GM20000 (cell line): ENCODE results near the gene NACC2.

Experiments used
- DNase-seq: peaks from one replicate; pipeline ENCODE4 v3.0.0; 2012; ENCODE audit warnings: low spot score
- CTCF ChIP-seq: IDR thresholded peaks from 2 replicates; pipeline ENCODE4 v1.5.1; 2012; ENCODE audit warnings: mild to moderate bottlenecking, control low read depth; ENCODE audit errors: extremely low read depth, missing control alignments

The NACC2 gene

DNA sequence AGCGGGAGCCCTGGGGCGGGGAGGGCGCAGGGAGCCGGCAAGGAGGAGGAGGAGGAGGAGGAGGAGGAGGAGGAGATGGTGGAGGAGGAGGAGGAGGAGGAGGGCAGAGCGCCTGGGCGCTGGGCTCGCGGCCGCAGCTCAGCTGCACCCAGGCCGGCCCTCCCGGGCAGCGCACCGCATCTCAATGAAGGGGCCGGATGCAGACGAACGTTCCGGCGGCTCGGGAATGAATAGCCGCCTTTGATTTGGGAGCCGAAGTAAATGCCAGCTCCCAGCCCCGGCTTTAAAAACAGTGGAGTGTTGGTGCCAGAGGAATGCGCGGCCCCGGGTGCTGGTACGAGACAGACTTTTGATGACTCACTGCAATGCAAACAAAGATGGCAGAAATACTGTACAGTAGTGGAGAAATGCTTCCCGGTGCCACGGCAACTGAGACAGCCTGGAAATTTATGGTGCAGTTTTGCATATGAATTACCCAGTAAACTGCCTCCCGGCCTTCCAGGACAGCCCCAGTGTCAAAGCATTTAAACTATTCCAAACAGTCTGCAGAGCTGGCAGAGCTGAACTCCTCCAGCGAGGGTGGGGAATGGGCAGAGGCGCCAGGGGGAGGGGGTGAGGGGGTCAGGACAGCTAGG, 43.1 kb downstream of the NACC2 start:
- DNase-seq, result peak; percentile 29

GRCh38 chr9:136051453-136051836, 43.6 kb downstream of the NACC2 start:
- no peak for TF ChIP-seq CTCF
- DNase-seq, result peak; percentile 37

More for the DNA sequence above, 43.1 kb downstream of the NACC2 start:
- no peak for TF ChIP-seq CTCF

DNA sequence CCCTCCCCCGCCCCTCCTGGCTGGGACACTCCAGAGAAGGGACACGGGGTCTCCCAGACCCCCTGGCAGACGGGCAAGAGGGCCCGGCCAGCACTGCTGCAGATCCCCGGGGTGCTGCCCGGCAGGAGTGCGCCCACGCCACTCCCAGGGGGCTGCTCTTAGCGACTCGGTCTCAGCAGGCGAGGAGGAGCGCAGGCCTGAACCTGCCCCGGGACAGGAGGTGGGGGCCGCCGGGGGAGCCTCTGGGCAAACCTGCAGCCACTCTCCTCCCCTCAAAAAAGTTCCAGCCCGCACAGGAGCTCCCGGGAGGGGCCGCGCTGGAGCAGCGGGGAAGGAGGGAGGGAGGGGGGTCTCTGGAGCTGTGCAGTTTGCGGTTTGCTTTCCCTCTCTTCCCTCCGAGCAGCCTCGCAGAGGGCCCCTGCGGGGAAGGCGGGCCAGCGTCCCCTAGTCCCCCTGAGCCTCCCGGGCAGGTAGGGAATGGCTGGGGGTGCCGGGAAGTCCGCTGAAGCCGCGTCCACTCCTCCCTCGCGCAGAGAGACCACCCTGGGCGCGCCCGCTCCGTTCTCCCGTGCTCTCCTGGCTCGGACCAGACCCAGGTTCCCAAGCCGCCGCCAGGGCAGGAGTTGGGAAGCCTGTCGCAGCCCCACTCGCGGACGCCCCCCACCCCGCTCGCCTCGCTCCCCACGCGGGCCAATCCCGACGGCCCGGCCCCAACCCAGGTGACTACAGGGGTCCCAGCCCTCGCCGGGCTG, 44.2 kb downstream of the NACC2 start:
- peak; percentile 49 for DNase-seq
- no peak for TF ChIP-seq CTCF

- no peak for DNase-seq
- TF ChIP-seq CTCF, result no peak
Observed at GRCh38 chr9:136050266-136050700, 44.8 kb downstream of the NACC2 start.

DNA sequence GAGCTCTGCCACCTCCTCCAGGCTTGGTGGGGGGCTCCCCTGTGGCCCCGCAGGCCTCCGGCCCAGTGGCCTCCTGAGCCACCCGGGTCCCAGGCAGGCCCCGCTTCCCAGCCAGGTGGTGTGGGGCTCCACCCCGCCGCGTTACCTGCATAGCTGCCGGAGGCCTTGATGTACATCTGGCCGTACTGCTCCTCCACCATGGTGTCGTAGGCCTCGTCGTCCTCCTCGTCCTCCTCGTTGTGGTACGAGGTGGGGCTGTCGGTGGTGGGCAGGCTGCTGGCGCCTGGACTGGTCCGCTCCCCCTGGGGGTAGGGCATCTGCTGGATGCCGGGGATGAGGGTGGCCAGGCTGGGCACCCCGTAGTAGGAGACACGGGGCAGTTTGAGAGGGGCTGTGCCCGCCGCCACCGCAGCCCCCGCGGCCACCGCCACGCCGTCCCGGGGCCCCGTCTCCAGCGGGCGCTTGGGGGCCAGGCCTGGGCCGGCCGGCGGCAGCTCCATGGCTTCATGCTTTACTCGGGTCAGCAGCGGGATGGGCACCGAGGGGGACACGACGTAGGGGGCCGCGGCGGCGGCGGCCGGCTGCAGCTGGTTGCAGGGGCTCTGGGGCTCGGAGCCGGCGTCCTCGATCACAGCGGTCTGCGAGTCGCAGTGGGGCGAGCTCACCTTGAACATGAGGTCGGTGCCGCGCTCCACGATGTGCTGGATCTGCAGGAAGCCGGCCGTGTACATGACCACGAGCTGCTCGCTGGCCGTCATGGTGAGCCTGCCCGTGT, 45.4 kb downstream of the NACC2 start:
- DNase-seq, result peak; percentile 27
- no peak for TF ChIP-seq CTCF

- TF ChIP-seq CTCF, result no peak
- peak; percentile 24 for DNase-seq
Observed at GRCh38 chr9:136048560-136049411, 46.3 kb downstream of the NACC2 start.
